Mesothelial cell of epicardium (in vitro differentiated cells): ENCODE measurements around the gene MSI1. TPM values are rescaled to one million over a fixed set of nuclear protein-coding genes. Genes with fewer than 3 reads are reported as not detected.

ENCODE experiments used
- DNase-seq, 2 experiments: peaks; one replicate each; pipeline ENCODE4 v3.0.0; 2021; ENCODE audit warnings: low spot score in 2 of 2; ENCODE audit not compliant: unreplicated experiment in 2 of 2
- H3K27ac Mint-ChIP-seq: 2 replicates; pipeline ENCODE4 v1.8.0; 2021; ENCODE audit warnings: mixed read lengths
- H3K27me3 Mint-ChIP-seq: 2 replicates; pipeline ENCODE4 v1.8.0; 2021; ENCODE audit warnings: low read depth, mixed read lengths
- H3K36me3 Mint-ChIP-seq: 2 replicates; pipeline ENCODE4 v1.8.0; 2021; ENCODE audit warnings: mixed read lengths
- H3K4me1 Mint-ChIP-seq: 2 replicates; pipeline ENCODE4 v1.8.0; 2021; ENCODE audit warnings: mixed read lengths
- H3K4me3 Mint-ChIP-seq: 2 replicates; pipeline ENCODE4 v1.8.0; 2021; ENCODE audit warnings: mild to moderate bottlenecking, moderate library complexity, mixed read lengths
- H3K9me3 Mint-ChIP-seq: 2 replicates; pipeline ENCODE4 v1.8.0; 2021; ENCODE audit warnings: mixed read lengths
- total RNA-seq: library from RNA; stranded (reverse); gene quantifications from 3 replicates; pipeline ENCODE4 v1.2.1, GENCODE V29; 2021
- TF ChIP-seq, protein P1 (sequence below): fragments of 200-600 bp; sonication (generic); IDR thresholded peaks from one replicate; pipeline ENCODE4 v1.5.0; 2021; ENCODE audit warnings: antibody characterized with exemption; ENCODE audit not compliant: unreplicated experiment

The MSI1 gene
- total RNA-seq, 1 donor from 2014 or later: 27.7 TPM

DNA sequence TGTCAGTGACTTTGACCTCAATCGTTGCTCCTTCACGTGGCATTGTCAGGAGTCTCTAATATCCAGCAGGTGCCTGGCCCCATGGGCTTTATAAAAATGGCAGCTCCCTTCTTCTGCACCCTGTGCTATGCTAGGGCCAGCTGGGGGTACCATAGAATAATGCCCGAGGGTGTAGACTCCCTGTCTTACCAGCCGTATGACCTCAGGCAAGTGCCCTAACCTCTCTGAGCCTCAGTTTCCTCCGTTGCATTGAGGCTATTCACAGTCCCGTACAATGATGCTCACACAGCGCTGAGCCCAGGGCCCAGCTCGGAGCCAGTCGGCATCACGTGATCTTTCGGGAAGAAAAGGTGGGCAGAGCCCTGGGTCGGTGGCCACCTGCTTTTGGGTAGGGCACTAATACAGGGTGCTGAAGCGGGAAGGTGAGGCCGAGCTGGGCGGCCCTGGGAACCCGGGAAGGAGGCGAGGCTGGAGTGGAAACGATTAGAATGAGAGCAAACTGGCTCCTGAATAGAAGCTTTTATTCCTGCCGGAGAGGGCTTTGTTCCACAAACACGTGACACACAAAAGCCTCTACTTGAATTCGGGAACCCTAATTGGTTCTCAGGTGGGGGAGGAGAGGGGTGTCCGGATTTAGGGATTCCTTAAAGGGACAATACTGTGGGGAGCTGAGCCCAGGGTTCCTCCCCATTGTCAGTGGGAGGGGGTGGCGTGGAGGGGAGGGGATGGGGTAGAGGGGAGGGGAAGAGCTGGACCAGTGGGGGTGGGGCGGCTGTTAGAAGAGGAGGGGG, 19.9 kb upstream of the MSI1 start:
- Mint-ChIP-seq H3K27ac (peak overlapping the region; percentile 79), H3K4me1 (peaks cover 8% of the 10 kb centered on the region), H3K36me3 (no peaks in the 10 kb centered on the region), H3K9me3 (no peaks in the 10 kb centered on the region), H3K27me3 (no peaks in the 10 kb centered on the region), H3K4me3 (peak overlapping the region; percentile 68)
- DNase-seq: peak in 1 of 2 experiments; percentile 39
- TF ChIP-seq, protein P1, sequence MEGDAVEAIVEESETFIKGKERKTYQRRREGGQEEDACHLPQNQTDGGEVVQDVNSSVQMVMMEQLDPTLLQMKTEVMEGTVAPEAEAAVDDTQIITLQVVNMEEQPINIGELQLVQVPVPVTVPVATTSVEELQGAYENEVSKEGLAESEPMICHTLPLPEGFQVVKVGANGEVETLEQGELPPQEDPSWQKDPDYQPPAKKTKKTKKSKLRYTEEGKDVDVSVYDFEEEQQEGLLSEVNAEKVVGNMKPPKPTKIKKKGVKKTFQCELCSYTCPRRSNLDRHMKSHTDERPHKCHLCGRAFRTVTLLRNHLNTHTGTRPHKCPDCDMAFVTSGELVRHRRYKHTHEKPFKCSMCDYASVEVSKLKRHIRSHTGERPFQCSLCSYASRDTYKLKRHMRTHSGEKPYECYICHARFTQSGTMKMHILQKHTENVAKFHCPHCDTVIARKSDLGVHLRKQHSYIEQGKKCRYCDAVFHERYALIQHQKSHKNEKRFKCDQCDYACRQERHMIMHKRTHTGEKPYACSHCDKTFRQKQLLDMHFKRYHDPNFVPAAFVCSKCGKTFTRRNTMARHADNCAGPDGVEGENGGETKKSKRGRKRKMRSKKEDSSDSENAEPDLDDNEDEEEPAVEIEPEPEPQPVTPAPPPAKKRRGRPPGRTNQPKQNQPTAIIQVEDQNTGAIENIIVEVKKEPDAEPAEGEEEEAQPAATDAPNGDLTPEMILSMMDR: no peak

DNA sequence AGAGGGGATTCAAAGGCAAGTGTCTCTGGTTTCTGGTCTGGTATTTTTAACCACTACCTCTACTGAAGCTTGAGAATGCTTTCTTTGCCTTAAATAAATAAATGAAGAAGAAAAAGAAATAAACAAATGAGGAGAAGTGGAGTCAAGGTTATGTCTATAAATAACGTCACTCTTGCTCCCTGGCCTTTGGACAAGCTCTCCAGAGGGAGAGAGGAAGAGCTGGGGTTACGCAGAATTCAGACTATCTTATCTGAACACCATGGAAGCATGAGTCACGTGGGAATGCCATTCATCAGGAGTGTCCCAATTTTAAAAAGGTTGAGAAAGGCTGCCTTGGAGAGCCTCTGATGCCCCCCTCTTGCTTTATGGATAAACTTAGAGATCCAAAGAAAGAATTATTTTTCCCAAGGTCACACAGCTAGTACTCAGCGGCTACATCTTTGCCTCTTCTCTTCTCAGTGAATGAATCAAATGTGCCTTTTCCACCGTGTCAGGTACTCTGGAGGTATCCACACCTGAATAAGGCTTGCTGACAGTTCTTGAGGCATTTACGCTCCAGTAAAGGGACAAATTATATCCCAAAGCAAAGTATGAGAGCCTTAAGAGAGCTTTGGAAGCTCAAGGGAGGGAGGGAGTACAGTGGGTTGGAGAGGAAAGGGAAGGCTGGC, 12.9 kb upstream of the MSI1 start:
- Mint-ChIP-seq H3K9me3 (no peaks in the 10 kb centered on the region), H3K27me3 (peaks cover 2% of the 10 kb centered on the region), H3K4me1 (peaks cover 12% of the 10 kb centered on the region), H3K4me3 (no peak overlapping the region), H3K27ac (no peak overlapping the region), H3K36me3 (no peaks in the 10 kb centered on the region)
- DNase-seq: no peak
- TF ChIP-seq, protein P1: no peak

DNA sequence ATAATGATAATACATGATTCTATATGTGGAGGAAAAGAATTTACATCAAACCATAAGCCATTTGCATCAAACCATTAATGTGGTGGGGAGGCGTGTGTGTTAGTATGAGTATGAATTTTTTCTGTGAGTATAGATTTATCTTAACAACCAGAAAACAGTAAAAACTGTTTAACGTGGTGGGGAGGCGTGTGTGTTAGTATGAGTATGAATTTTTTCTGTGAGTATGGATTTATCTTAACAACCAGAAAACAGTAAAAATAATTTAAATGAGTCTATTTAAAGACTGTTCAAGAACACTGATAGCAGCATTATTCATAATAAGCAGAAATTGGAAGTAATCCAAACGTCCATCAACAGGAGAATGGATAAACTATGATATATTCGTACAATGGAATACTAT, 9.1 kb upstream of the MSI1 start:
- TF ChIP-seq, protein P1: no peak
- no peak overlapping the region for H3K27ac Mint-ChIP-seq
- peaks cover 18% of the 10 kb centered on the region for H3K4me1 Mint-ChIP-seq
- no peaks in the 10 kb centered on the region for H3K9me3 Mint-ChIP-seq
- no peak for DNase-seq
- no peaks in the 10 kb centered on the region for H3K36me3 Mint-ChIP-seq
- no peak overlapping the region for H3K4me3 Mint-ChIP-seq
- peaks cover 11% of the 10 kb centered on the region for H3K27me3 Mint-ChIP-seq

DNA sequence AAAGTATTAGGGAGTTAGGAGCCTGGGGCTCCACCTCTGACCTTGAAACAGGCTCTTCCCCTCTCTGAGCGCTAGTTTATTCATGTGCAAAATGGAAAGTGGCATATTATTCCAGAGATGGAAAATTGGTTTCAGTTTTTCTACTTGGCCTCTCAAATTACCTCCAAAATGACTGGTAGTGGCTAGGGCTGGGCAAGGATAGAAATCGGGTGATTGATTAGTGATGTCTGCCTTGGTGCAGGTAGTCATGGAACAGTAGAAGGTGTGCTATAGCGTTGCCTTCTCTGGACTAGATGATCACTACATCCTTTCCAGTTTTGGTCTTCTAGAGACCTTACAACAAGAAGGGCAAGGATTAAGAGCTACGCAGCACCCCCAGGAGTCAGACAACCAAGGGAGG, 8.6 kb upstream of the MSI1 start:
- no peaks in the 10 kb centered on the region for H3K9me3 Mint-ChIP-seq
- DNase-seq: no peak
- no peak overlapping the region for H3K4me3 Mint-ChIP-seq
- no peak overlapping the region for H3K27ac Mint-ChIP-seq
- TF ChIP-seq, protein P1: no peak
- H3K4me1 Mint-ChIP-seq: peaks cover 18% of the 10 kb centered on the region
- peaks cover 15% of the 10 kb centered on the region for H3K27me3 Mint-ChIP-seq
- no peaks in the 10 kb centered on the region for H3K36me3 Mint-ChIP-seq

DNA sequence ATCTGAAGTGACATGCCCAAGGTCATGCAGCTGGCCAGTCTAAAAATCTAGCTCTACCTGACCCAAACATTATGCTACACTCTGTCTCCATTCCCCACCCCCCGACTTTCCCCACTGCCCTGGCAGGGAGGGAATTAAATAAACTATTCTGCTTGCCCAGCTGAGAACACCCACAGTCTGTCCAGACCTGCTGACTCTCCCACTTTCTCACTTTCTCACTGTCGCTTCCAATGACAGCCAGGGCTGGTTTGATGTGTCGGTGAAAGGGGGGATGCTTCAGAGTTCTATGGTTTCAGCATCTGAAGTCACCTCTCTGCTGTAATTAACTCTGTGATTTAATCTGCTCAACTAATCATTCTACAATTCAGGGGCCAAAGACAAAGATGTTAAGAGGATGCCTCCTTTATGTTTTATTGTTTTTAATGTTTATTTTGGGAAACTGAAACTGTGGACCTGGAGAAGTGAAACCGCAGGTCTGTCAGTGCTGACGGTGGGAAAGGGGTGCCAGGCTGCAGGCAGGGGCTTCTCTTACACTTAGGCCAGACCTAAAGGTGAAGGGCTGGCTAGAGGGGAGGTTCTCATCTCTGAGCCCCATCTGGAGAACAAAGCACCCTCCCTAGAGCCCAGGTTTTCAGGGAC, 8.1 kb upstream of the MSI1 start:
- peaks cover 19% of the 10 kb centered on the region for H3K27me3 Mint-ChIP-seq
- TF ChIP-seq, protein P1: no peak
- H3K4me3 Mint-ChIP-seq: no peak overlapping the region

More for the DNA sequence above, 8.1 kb upstream of the MSI1 start:
- H3K36me3 Mint-ChIP-seq: no peaks in the 10 kb centered on the region
- peaks cover 16% of the 10 kb centered on the region for H3K4me1 Mint-ChIP-seq
- DNase-seq: no peak
- H3K9me3 Mint-ChIP-seq: no peaks in the 10 kb centered on the region
- no peak overlapping the region for H3K27ac Mint-ChIP-seq
